SH-SY5Y (cell line): ENCODE results near the gene ARRDC3.

ENCODE experiments used
- GATA2 ChIP-seq: IDR thresholded peaks from 2 replicates; pipeline ENCODE4 v1.6.1; 2011; ENCODE audit warnings: mild to moderate bottlenecking, low read depth, low read length
- GATA3 ChIP-seq: IDR thresholded peaks from 2 replicates; pipeline ENCODE4 v1.6.1; 2011; ENCODE audit warnings: low read depth, mild to moderate bottlenecking, low read length, moderate library complexity

DNA sequence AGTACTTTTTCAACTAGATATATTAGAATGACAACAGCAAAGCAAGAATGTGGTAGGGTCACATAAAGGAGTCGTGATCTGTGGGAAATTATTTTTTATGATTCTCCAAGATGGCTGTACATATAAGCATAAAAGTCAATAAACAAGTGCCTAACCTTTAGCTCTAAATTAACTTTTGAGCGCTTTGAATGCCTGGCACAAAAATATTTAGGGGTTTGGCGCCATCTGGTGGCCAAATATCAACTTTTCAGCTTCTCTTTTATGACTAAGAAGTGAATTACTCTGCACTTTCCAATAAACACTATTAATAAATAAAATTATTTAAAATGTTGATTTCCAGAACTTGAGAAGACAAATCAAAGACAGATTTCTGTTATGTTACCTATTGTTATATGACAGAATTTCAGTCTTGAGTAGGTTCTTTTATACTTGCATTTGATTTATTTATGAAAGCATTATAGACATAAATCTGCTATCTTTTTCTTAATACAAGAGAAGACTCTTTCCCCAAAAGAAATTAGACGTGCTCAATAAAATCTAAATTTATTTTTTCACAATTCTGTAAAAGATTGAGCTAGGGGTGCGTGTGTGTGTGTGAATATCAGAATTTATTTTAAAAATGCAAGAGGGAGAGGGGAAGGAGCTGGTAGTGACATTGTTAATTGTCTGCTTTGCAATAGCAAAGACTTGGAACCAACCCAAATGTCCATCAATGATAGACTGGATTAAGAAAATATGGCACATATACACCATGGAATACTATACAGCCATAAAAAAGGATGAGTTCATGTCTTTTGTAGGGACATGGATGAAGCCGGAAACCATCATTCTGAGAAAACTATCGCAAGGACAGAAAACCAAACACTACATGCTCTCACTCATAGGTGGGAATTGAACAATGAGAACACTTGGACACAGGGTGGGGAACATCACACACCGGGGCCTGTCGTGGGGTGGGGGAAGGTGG is 36.7 kb upstream of the ARRDC3 start:
- TF ChIP-seq GATA2 (no peak), GATA3 (no peak)
